Stimulated activated CD8-positive, alpha-beta memory T cell treated with anti-CD3 and anti-CD28 coated beads, Interleukin-2, amount 100 ng/mL, for 48 hours (primary cell): ENCODE measurements around the gene CHN2.

Experiments used
- DNase-seq, 2 donors: peaks; one replicate each; pipeline ENCODE4 v3.0.0-alpha.2; 2020; ENCODE audit warnings: low read depth in 2 of 2

The CHN2 gene

GRCh38 chr7:29467193-29467926, 272.8 kb downstream of the CHN2 start:
- DNase-seq = no peak

DNA sequence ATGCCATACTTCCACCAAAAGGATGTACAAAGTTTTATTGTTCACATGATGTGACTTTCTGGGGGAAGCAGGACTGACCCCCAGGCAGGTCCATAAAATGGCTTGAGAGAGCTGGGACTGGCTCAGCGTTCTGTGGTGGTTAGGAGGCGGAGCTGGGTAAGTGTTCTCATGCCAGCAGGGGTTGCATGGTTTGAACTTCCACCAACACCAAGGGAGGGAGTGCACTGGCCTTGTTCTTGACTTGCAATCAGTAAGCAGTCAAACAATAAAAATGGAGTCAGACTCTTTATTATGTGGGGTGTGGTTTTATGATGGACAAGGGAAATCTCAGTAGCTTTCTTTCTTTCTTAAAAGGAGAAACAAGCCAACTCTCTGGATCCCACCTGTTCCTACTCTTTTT, 273.6 kb downstream of the CHN2 start:
- no peak for DNase-seq

- DNase-seq = no peak
Observed at GRCh38 chr7:29469281-29469680, 274.7 kb downstream of the CHN2 start.

DNA sequence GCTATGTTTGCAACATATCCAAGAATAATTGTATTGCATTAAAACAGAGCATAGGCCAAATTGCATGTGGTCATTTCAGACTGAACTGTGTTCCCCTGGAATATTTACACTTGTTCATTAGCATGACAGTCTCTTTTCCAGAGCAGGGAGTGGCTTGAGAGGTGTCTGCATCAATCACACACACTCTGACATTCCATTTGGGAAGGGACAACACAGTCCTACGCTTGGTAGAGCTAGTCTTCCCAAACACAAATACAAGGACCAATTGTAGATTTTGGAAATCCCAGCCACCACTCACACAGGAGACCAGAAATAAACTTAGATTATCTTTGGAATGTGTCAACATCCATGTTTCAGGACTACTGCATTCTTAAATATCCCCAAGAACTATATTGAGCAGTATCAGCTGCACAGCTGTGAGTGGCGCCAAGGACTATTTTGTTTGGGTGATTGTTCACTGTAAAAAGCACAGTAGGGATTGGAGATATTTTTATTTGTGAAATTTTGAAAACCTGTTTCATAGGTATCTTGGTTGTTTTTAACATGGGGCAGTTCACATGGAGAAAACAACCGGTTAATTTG, 275.5 kb downstream of the CHN2 start:
- DNase-seq = no peak

DNA sequence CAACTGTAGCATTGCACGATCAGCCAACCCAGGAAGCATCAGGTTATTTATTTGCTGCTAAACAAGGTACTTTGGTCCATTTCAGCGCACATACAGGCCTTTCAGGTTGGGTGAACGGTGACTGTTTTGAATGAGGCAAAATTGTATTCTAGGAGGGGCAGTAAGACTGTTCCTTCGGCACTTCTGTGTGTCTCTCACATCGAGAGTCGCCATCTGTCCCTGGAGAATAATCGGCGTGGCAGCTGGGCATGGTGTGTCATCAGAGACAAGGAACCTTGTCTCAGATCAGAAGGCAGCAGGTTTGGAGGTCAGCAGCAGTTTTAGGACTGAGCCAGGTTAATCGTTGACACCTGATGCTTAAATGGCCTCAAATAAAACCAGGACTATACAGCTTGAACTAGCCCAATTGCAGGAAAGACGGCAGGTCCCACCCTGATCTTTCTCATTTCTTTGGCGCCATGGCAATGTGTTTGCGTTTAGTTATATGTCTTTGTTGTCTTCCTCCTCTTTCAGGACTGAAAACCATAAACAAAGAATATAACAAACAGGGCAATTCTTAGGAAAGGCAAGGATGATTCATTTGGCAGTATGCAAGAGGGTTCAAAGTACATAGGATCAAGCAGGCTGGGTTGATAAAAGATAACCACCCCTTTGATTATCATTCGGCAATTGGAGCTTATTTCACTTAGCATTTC, 277.0 kb downstream of the CHN2 start:
- DNase-seq = no peak

- DNase-seq = no peak
Observed at GRCh38 chr7:29476916-29477315, 282.3 kb downstream of the CHN2 start.

DNA sequence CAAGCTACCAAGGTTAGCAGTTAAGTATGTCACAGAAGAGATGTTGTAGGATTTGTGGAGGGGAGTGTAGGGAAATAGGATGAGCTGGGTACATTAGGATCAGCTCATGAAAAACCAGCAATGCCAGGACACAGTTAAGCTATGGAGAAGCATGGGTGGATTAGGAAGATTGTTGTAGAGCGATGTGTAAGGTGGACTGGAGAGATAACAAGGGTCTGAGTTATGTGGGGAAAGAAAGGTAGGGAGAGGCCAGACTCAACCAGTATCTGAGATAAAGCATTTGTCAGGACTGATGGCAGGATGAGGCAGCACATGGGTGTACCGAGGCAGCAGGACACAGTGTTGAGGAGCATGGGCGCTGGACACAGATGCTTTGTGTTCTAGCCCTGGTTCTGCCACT, 283.7 kb downstream of the CHN2 start:
- DNase-seq = no peak

DNA sequence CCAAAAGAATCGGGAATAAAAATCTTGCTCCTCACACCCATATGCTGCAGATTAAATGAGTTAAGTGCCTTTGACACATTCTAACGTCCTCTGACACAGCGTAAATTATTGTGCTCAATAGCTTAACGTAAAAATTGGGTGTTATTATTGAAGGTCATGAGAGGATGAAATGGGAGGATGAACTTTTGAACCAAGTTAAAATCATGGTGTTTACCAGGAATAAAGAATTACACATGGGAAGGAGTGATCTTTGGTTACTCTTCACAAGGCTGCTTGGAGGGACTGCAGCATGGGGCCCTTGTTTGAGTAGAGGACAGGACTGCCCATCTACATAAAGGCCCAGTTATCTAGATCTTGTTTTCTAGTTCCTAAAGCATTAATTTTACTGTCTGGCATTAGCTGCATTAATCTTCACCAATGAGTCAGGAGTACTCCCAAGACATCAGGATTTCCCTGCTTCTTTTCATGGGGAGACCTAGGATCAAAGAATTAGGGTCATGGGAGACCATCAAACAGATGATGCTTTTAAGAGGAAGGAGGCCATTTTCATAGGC, 284.2 kb downstream of the CHN2 start:
- no peak for DNase-seq

GRCh38 chr7:29479301-29480200, 285.0 kb downstream of the CHN2 start:
- no peak for DNase-seq

GRCh38 chr7:29480451-29480850, 285.9 kb downstream of the CHN2 start:
- DNase-seq = no peak

DNA sequence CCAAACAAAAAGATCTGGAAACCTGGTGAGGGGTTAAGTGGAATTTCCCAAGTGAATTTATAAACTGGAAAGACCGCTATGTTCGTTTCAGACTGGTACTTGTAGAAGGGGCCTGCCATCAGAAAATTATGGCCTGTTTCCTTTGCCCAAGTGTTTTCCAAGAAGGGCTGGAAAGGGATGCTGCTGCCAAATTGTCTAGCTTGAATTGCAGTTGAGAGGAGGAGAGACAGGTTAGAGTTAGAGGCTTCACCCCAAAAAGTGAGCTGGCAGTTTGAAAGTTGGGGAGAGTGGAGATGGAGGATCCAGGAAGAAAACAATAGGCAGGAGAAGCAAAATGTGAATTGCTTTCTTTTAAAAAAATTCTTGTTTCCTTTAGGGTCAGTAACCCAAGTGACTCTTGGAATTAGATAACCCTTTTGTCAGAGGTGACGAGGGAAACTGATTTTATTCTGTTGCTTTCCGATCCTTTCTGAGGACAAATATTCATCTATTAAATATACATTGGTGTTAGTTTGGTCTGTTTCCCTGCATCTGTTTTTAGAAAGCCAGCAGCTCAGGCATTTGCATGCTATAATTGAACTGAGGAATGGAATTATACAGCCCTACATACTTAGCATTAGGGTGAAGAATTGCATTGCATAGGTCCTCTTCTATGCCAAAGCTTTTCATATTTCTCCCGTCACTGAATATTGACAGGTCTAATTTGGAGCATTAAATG, 286.5 kb downstream of the CHN2 start:
- no peak for DNase-seq

DNA sequence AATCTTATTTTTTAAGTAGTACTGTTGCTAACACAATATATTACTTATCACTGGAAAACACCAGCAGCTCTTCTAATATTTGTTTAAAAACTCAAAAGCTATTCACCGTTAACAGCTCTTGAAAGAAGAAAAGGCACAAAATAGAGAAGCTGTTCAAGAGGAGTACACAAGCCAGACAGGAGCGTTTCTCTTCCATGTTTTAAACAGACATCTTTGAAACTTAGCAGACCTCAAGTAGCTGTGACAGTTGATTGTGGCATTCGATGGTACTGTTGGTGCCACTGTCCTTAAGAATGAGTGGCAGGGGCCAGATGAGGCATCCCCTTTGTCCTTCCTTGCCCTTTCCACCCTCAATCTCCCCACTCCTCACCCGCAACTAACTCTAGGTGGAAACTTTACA, 287.5 kb downstream of the CHN2 start:
- DNase-seq = no peak

DNA sequence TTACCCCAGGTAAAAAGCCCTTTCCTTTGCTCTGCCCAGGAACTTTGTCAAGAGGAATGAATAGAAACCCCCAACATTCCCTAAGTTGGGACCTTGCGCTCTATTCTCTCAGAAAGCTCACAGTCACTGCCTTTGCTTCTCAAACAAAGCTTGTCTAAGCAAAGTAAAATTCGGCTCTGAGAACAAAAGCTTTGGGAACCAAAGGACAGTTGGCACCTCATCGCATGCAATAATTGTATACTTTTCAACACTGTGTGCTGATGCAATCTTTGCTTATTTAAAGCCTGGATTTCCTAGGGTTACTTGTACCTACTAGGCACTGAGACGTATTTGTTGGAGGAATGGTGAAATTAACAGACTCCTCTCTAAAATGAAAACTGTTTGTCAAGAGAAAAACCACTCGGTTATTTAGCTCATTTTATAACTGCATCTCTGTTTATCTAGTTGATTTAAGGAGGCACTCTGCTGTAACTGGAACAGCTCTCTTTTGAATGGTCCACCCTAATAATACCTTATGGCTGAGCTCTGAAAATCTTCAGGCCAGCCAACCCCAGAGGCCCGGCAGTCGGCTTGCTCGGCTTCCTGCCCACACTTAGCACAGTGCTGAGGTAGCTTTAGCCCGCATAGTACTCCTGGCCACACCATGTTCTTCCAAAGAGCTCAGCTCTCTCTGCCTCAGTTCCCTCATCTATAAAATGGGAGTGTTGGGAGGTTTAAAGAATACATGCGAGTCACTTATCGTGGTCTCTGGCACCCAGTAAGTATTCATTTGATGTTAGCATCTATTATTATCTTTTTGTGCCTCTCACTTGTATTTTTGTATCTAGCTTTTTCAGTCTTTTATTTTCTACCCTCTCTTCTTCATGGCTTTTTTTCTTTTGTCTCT, 288.9 kb downstream of the CHN2 start:
- DNase-seq = no peak

DNA sequence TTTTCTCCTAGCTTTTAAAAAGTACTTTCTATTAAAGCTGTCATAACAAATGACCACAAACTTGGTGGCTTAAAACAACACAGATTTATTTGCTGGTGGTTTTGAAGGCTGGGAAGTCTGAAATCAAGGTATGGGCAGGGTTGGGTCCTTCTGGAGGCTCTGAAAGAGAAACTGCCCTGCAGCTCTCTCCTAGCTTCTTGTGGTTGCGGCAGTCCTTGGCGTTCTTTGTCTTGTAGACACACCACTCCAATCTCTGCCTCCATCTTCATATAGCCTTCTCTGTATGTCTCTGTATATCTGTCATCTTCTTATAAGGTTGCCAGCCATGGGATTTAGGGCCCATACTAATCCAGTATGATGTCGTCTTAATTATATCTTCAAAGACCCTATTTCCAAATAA, 289.7 kb downstream of the CHN2 start:
- DNase-seq = no peak

DNA sequence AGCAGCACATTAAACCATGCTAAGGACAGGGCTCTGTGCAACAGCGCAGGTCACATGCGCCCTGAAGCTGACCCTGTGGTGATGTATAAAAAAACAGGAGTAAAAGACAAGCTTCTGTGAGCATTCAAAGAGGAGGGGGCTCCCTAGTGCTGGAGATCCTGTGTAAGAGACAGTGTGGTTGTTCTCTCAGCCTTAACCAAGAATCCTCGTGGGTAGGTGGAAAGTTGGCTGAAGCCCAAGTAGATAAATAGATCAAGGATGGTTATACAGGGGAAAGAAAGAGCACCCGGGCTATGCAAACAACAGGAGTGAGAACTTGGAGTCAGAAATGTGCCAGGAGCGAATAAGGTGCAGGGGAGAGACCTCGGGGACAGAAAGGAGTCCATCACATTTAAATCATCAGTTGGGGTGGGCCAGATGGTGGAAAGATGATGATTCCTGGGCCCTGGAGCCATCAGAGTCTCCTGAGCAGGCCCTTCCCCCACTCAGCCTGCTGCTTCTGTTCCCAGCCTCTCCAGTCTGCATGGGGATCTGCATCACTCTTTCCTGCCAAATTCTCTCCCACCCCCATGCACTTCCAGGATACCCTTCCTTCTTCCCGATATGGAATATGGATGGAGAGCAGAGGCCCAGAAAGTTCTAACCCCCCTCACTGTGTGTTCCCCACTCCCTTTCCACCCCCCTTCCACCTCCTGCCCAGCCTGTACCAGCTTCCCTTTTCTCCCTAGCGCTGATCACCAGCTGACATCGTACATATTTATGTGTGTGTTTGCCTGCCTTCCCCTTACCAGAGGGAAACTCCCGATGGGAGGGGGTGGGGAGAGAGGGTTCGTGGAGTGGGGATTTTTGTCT, 291.0 kb downstream of the CHN2 start:
- DNase-seq = no peak

DNA sequence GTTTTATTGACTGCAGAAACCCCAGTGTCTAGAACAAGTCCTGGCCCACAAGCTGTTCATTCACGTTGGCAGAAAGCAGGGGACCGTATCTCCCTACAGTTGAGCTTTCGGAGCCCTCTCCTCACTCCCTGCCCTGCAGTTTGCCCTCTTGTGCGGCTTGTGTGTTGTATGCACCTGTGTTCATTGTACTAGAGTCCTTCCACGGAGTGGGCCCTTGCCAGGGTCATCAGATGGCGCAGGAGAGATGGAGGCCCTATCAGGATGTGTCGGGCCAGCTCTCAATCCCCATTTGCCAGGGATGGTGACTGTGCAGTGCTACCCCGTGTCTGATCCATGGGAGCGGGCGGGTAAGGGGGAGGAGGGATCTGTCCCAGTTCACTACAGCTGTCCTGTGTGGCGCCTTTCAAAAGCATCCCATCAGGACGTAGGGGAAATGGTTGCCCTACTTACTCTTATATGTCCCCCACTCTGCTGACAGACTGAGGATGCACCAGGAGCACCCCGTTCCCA, 291.7 kb downstream of the CHN2 start:
- no peak for DNase-seq

- no peak for DNase-seq
Observed at GRCh38 chr7:29487424-29487823, 292.8 kb downstream of the CHN2 start.

DNA sequence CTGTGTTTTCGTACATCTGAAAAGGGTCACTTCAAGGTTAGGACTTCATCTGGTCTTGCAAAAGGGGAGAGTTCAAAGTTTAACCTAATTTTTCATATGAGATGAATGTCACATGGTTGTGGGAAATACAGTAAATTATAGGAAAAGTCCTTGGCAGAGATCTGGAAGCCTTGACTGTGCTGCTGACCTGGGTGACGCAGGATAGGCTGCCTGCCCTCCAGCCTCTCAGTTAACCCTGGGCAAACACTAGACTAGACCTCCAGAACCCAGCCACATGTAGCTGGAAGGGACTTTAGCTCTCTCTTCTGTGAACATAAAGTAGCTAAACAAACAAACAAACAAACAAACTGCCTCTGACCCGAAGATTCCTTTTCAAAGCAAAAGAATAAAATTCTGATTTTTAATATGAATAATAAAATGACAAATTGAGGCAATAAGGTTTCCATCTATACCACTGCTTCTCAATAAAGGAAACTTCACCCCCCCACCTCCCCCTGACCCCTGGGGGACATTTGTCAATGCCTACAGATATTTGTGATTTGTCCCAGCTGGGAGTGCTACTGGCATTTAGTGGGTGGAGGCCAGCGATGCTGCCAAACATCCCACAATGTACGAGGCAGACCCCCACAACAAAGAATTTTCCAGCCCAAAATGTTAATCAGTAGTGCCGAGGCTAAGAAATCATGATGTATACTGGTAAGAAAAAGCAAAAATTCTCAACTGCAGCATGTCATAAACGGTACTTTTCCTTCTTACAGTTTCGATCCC, 293.8 kb downstream of the CHN2 start:
- DNase-seq = no peak
